WTC11 (cell line): ENCODE data around the gene HSF5. TPM values are rescaled to one million over a fixed set of nuclear protein-coding genes. Genes with fewer than 3 reads are reported as not detected.

ENCODE experiments used
- ATAC-seq: fragments of 200-7000 bp; cut with Tn5 transposase; 2 replicates; pipeline ENCODE4 v1.10.0; 2021; ENCODE audit warnings: mild to moderate bottlenecking, moderate library complexity
- CTCF ChIA-PET: fragments of 300-600 bp; sonication (Branson Sonifier 250); formaldehyde crosslinking; loops from one replicate; lab custom pipeline; 2021; ENCODE audit warnings: antibody characterized with exemption; lab: Charles Lee
- POLR2A ChIA-PET: fragments of 350-600 bp; sonication (Branson Sonifier 250); formaldehyde crosslinking; loops from one replicate; lab custom pipeline; 2021; ENCODE audit warnings: antibody characterized with exemption; lab: Charles Lee
- DNase-seq: peaks from one replicate; pipeline ENCODE4 v3.0.0; 2021; ENCODE audit warnings: low spot score
- H3K27ac Mint-ChIP-seq: 2 replicates; pipeline ENCODE4 v1.8.0; 2021; ENCODE audit warnings: mixed read lengths
- H3K27me3 Mint-ChIP-seq: 2 replicates; pipeline ENCODE4 v1.8.0; 2021; ENCODE audit warnings: low read depth, mild to moderate bottlenecking, moderate library complexity, mixed read lengths
- H3K36me3 Mint-ChIP-seq: 2 replicates; pipeline ENCODE4 v1.8.0; 2021; ENCODE audit warnings: mixed read lengths
- H3K4me1 Mint-ChIP-seq: 2 replicates; pipeline ENCODE4 v1.8.0; 2022; ENCODE audit warnings: mixed read lengths
- H3K4me3 Mint-ChIP-seq: 2 replicates; pipeline ENCODE4 v1.8.0; 2021; ENCODE audit warnings: mild to moderate bottlenecking, moderate library complexity, mixed read lengths
- H3K9me3 Mint-ChIP-seq: 2 replicates; pipeline ENCODE4 v1.8.0; 2021; ENCODE audit warnings: mixed read lengths
- CREM ChIP-seq: sonication (generic); formaldehyde crosslinking; IDR thresholded peaks from 2 replicates; pipeline ENCODE4 v1.8.1; 2022; ENCODE audit warnings: mild to moderate bottlenecking, missing genetic modification reagents, moderate library complexity
- ELF4 ChIP-seq: sonication (generic); formaldehyde crosslinking; IDR thresholded peaks from 2 replicates; pipeline ENCODE4 v1.8.1; 2022; ENCODE audit warnings: low read depth, mild to moderate bottlenecking, moderate library complexity, missing genetic modification reagents
- FOXJ3 ChIP-seq: sonication (generic); formaldehyde crosslinking; IDR thresholded peaks from 2 replicates; pipeline ENCODE4 v1.9.0; 2021; ENCODE audit warnings: missing genetic modification reagents, mild to moderate bottlenecking, borderline replicate concordance
- GABPB1 ChIP-seq: sonication (generic); formaldehyde crosslinking; IDR thresholded peaks from 2 replicates; pipeline ENCODE4 v1.8.1; 2023; ENCODE audit warnings: mild to moderate bottlenecking, missing genetic modification reagents
- HMGA2 ChIP-seq: fragments of 250-450 bp; sonication (Bioruptor Pico); IDR thresholded peaks from 2 replicates; pipeline ENCODE4 v1.4.0; 2021; ENCODE audit warnings: mild to moderate bottlenecking, moderate library complexity
- IRF2 ChIP-seq: sonication (generic); formaldehyde crosslinking; IDR thresholded peaks from 2 replicates; pipeline ENCODE4 v1.8.0; 2022; ENCODE audit warnings: low read depth, missing genetic modification reagents, borderline replicate concordance
- MYBL2 ChIP-seq: sonication (generic); formaldehyde crosslinking; IDR thresholded peaks from 2 replicates; pipeline ENCODE4 v1.8.1; 2023; ENCODE audit warnings: mild to moderate bottlenecking, moderate library complexity, missing genetic modification reagents
- NFE2L1 ChIP-seq: sonication (generic); formaldehyde crosslinking; IDR thresholded peaks from 2 replicates; pipeline ENCODE4 v1.8.1; 2023; ENCODE audit warnings: missing genetic modification reagents
- NFYB ChIP-seq: sonication (generic); formaldehyde crosslinking; conservative IDR thresholded peaks from 2 replicates; pipeline ENCODE4 v1.8.0; 2022; ENCODE audit warnings: low read depth, missing genetic modification reagents
- PRRX2 ChIP-seq: fragments of 250-450 bp; sonication (Bioruptor Pico); IDR thresholded peaks from 2 replicates; pipeline ENCODE4 v1.8.0; 2021; ENCODE audit warnings: mild to moderate bottlenecking
- RELA ChIP-seq: sonication (generic); formaldehyde crosslinking; IDR thresholded peaks from 2 replicates; pipeline ENCODE4 v1.8.1; 2022; ENCODE audit warnings: missing genetic modification reagents, mild to moderate bottlenecking, borderline replicate concordance
- SMAD4 ChIP-seq: sonication (generic); formaldehyde crosslinking; IDR thresholded peaks from 2 replicates; pipeline ENCODE4 v1.8.0; 2022; ENCODE audit warnings: mild to moderate bottlenecking, missing genetic modification reagents
- SOX15 ChIP-seq: fragments of 250-450 bp; sonication (Bioruptor Pico); IDR thresholded peaks from 2 replicates; pipeline ENCODE4 v1.9.0; 2021; ENCODE audit warnings: mild to moderate bottlenecking
- TEAD1 ChIP-seq: sonication (generic); formaldehyde crosslinking; IDR thresholded peaks from 2 replicates; pipeline ENCODE4 v1.8.0; 2022; ENCODE audit warnings: mild to moderate bottlenecking, missing genetic modification reagents
- TP53 ChIP-seq: sonication (generic); formaldehyde crosslinking; IDR thresholded peaks from 2 replicates; pipeline ENCODE4 v1.8.1; 2023; ENCODE audit warnings: mild to moderate bottlenecking, missing genetic modification reagents
- ZNF138 ChIP-seq: sonication (generic); formaldehyde crosslinking; conservative IDR thresholded peaks from 2 replicates; pipeline ENCODE4 v1.8.1; 2022; ENCODE audit warnings: mild to moderate bottlenecking, moderate library complexity, missing genetic modification reagents
- ZNF232 ChIP-seq: sonication (generic); formaldehyde crosslinking; IDR thresholded peaks from 2 replicates; pipeline ENCODE4 v1.8.0; 2022; ENCODE audit warnings: mild to moderate bottlenecking, missing genetic modification reagents
- total RNA-seq: library from RNA; stranded (reverse); gene quantifications from 3 replicates; pipeline ENCODE4 v1.2.3, GENCODE V29; 2021
- TF ChIP-seq, protein P1 (sequence below): sonication (generic); formaldehyde crosslinking; IDR thresholded peaks from 2 replicates; pipeline ENCODE4 v1.8.1; 2022; ENCODE audit warnings: low read depth, mild to moderate bottlenecking, moderate library complexity, missing genetic modification reagents, borderline replicate concordance
- TF ChIP-seq, protein P2 (sequence below): sonication (generic); formaldehyde crosslinking; IDR thresholded peaks from 2 replicates; pipeline ENCODE4 v1.8.0; 2022; ENCODE audit warnings: mild to moderate bottlenecking, missing genetic modification reagents
- TF ChIP-seq, protein P3 (sequence below): sonication (generic); formaldehyde crosslinking; IDR thresholded peaks from 2 replicates; pipeline ENCODE4 v1.8.0; 2022; ENCODE audit warnings: mild to moderate bottlenecking, missing genetic modification reagents
- TF ChIP-seq, protein P4 (sequence below): sonication (generic); formaldehyde crosslinking; IDR thresholded peaks from 2 replicates; pipeline ENCODE4 v1.8.1; 2022; ENCODE audit warnings: mild to moderate bottlenecking, moderate library complexity, missing genetic modification reagents
- TF ChIP-seq, protein P5 (sequence below): sonication (generic); formaldehyde crosslinking; IDR thresholded peaks from 2 replicates; pipeline ENCODE4 v1.8.1; 2022; ENCODE audit warnings: low read depth, missing genetic modification reagents, borderline replicate concordance
- TF ChIP-seq, protein P6 (sequence below): sonication (generic); formaldehyde crosslinking; IDR thresholded peaks from 2 replicates; pipeline ENCODE4 v1.8.0; 2023; ENCODE audit warnings: missing genetic modification reagents
- TF ChIP-seq, protein P7 (sequence below): fragments of 250-450 bp; sonication (Bioruptor Pico); IDR thresholded peaks from 2 replicates; pipeline ENCODE4 v1.9.0; 2021; ENCODE audit warnings: mild to moderate bottlenecking

Gene HSF5
- total RNA-seq, 1 experiment from 2014 or later, result 0.09 TPM

DNA sequence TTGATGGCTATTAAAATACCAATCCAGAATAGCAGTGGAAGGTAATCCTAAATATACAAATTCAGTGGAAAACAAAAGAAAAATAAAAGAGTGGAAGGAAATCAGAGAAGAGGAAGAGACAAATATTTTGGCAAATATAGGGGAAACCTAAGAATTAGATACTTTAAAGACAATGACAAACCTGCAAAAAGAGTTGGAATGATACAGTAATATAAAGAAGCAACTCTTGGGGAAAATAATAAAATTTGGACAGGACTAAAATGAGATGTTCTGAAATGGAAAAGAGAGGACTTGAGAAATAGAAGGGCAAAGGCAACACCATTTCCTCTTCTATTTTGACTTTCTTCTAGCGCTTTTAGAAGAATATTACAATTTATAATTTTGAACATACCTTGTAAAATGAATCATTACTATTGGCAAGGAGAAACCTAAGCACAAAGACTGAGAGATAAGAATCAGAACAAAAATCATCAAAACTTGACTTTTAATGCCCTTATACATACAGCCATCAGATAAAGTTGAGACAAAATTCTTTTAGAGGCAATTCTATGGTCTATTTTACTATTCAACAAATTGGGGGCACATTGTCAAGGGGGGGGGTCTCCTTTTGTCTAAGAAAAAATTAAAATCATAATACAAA lies 76.0 kb downstream of the HSF5 start (continued):
- TF ChIP-seq, protein P1, sequence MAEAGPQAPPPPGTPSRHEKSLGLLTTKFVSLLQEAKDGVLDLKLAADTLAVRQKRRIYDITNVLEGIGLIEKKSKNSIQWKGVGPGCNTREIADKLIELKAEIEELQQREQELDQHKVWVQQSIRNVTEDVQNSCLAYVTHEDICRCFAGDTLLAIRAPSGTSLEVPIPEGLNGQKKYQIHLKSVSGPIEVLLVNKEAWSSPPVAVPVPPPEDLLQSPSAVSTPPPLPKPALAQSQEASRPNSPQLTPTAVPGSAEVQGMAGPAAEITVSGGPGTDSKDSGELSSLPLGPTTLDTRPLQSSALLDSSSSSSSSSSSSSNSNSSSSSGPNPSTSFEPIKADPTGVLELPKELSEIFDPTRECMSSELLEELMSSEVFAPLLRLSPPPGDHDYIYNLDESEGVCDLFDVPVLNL, result no peak

DNA sequence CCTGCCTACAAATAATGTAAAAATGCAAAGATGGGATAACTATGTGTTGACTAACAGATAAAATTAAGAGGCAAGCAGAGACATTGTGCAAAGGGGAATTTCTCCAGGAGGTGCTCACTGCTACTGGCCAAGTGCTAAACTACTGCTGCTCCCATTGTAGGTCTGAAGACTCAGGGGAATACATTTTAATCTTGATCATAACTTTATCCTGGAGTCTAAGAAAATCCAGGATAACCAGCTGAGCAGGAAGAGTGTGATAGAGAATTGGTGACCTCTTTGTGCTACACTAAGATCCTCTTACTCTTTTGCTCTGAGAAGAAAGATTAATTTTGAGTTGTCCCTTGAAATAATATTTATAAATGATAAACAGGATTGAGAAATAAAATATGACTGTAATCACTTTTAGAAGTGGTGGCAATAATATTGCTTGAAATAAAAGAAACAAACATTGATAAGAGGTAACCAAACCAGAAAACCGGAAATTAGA lies 76.8 kb downstream of the HSF5 start:
- H3K27ac Mint-ChIP-seq, result no peak overlapping the region
- no peaks in the 10 kb centered on the region for H3K36me3 Mint-ChIP-seq
- TF ChIP-seq, protein P2, sequence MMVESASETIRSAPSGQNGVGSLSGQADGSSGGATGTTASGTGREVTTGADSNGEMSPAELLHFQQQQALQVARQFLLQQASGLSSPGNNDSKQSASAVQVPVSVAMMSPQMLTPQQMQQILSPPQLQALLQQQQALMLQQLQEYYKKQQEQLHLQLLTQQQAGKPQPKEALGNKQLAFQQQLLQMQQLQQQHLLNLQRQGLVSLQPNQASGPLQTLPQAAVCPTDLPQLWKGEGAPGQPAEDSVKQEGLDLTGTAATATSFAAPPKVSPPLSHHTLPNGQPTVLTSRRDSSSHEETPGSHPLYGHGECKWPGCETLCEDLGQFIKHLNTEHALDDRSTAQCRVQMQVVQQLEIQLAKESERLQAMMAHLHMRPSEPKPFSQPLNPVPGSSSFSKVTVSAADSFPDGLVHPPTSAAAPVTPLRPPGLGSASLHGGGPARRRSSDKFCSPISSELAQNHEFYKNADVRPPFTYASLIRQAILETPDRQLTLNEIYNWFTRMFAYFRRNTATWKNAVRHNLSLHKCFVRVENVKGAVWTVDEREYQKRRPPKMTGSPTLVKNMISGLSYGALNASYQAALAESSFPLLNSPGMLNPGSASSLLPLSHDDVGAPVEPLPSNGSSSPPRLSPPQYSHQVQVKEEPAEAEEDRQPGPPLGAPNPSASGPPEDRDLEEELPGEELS (CRISPR knock-in tag), result no peak
- TF ChIP-seq CREM (CRISPR knock-in tag) (no peak), ELF4 (no peak), FOXJ3 (CRISPR knock-in tag) (no peak), HMGA2 (no peak), MYBL2 (no peak), TP53 (CRISPR knock-in tag) (no peak), ZNF232 (no peak), PRRX2 (CRISPR knock-in tag) (no peak), SMAD4 (CRISPR knock-in tag) (no peak)
- TF ChIP-seq, protein P3, sequence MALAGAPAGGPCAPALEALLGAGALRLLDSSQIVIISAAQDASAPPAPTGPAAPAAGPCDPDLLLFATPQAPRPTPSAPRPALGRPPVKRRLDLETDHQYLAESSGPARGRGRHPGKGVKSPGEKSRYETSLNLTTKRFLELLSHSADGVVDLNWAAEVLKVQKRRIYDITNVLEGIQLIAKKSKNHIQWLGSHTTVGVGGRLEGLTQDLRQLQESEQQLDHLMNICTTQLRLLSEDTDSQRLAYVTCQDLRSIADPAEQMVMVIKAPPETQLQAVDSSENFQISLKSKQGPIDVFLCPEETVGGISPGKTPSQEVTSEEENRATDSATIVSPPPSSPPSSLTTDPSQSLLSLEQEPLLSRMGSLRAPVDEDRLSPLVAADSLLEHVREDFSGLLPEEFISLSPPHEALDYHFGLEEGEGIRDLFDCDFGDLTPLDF (CRISPR knock-in tag), result no peak
- TF ChIP-seq, protein P4, sequence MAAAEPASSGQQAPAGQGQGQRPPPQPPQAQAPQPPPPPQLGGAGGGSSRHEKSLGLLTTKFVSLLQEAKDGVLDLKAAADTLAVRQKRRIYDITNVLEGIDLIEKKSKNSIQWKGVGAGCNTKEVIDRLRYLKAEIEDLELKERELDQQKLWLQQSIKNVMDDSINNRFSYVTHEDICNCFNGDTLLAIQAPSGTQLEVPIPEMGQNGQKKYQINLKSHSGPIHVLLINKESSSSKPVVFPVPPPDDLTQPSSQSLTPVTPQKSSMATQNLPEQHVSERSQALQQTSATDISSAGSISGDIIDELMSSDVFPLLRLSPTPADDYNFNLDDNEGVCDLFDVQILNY (CRISPR knock-in tag), result no peak
- ATAC-seq, result no peak
- ChIA-PET CTCF (interaction anchor here (0.6 kb wide), 1 partner anchor 131 kb away, joined by 3 read pairs; the partner anchor contains the start of gene MPO), POLR2A (no interaction called here)
- no peak for DNase-seq
- no peak overlapping the region for H3K4me3 Mint-ChIP-seq
- H3K27me3 Mint-ChIP-seq, result peaks cover 4% of the 10 kb centered on the region; the same call in 1 of the 2 replicates
- H3K4me1 Mint-ChIP-seq, result peaks cover 18% of the 10 kb centered on the region
- no peaks in the 10 kb centered on the region for H3K9me3 Mint-ChIP-seq

DNA sequence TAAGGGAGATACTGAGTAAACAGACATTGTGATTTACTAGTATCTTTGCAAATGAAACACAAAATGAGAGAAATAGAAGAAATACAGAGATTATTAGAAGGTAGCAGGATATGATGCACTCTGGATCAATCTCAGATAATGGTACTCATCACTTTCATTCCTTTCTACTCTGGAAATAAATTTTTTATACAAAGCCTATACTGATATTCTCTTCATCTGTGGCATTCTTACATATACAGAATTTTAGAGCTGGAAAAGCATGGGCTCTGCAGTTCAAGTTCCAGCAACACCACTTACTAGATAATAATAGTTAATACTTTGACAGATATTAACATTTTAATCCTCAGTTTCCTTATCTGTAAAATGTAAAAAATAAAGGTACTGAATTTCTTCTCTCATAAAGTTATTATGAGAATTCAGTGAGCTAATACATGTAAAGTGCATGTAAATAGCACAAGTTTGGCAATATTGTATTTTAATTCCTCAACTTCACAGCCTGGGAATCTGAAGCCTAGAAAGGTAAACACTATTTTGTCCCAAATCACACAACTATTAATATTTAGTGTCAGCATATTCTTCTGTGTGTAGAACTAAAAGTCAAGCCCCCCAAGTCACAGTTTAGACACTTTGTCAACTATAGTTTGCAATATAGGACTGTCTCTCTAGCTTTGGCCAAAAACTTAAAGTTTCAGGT lies 77.3 kb downstream of the HSF5 start:
- peaks cover 14% of the 10 kb centered on the region for H3K4me1 Mint-ChIP-seq
- ChIA-PET CTCF (no interaction called here), POLR2A (no interaction called here)
- ATAC-seq (no peak), DNase-seq (no peak)
- no peak for TF ChIP-seq TEAD1 (CRISPR knock-in tag)
- TF ChIP-seq, protein P5, sequence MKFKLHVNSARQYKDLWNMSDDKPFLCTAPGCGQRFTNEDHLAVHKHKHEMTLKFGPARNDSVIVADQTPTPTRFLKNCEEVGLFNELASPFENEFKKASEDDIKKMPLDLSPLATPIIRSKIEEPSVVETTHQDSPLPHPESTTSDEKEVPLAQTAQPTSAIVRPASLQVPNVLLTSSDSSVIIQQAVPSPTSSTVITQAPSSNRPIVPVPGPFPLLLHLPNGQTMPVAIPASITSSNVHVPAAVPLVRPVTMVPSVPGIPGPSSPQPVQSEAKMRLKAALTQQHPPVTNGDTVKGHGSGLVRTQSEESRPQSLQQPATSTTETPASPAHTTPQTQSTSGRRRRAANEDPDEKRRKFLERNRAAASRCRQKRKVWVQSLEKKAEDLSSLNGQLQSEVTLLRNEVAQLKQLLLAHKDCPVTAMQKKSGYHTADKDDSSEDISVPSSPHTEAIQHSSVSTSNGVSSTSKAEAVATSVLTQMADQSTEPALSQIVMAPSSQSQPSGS (CRISPR knock-in tag), result no peak
- TF ChIP-seq ELF4, result no peak
- TF ChIP-seq NFYB (CRISPR knock-in tag), result no peak
- TF ChIP-seq NFE2L1 (CRISPR knock-in tag), result no peak
- no peak for TF ChIP-seq SOX15 (CRISPR knock-in tag)
- TF ChIP-seq SMAD4 (CRISPR knock-in tag), result no peak
- TF ChIP-seq, protein P6, sequence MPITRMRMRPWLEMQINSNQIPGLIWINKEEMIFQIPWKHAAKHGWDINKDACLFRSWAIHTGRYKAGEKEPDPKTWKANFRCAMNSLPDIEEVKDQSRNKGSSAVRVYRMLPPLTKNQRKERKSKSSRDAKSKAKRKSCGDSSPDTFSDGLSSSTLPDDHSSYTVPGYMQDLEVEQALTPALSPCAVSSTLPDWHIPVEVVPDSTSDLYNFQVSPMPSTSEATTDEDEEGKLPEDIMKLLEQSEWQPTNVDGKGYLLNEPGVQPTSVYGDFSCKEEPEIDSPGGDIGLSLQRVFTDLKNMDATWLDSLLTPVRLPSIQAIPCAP (CRISPR knock-in tag), result no peak
- no peak for TF ChIP-seq GABPB1 (CRISPR knock-in tag)
- no peak for TF ChIP-seq ZNF138
- TF ChIP-seq, protein P7, sequence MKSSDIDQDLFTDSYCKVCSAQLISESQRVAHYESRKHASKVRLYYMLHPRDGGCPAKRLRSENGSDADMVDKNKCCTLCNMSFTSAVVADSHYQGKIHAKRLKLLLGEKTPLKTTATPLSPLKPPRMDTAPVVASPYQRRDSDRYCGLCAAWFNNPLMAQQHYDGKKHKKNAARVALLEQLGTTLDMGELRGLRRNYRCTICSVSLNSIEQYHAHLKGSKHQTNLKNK (CRISPR knock-in tag), result no peak
- TF ChIP-seq IRF2 (CRISPR knock-in tag), result no peak
- no peak for TF ChIP-seq RELA (CRISPR knock-in tag)
- TF ChIP-seq CREM (CRISPR knock-in tag), result no peak
- no peak overlapping the region for H3K27ac Mint-ChIP-seq
- no peak overlapping the region for H3K4me3 Mint-ChIP-seq
- no peaks in the 10 kb centered on the region for H3K9me3 Mint-ChIP-seq
- peaks cover 9% of the 10 kb centered on the region for H3K27me3 Mint-ChIP-seq
- no peaks in the 10 kb centered on the region for H3K36me3 Mint-ChIP-seq
